Tibial nerve (tissue), 4 donors: ENCODE measurements around the gene ATOH7. TPM values are rescaled to one million over a fixed set of nuclear protein-coding genes. Genes with fewer than 3 reads are reported as not detected.

Source experiments
- DNase-seq, 2 donors: peaks; one replicate each; pipeline ENCODE4 v3.0.0-alpha.2; 2019; ENCODE audit warnings: low spot score in 2 of 2
- H3K27ac ChIP-seq, 4 donors: fragments of 200-600 bp; sonication (generic) in 3 of 4; one replicate each; pipeline ENCODE4 v1.5.1; 2017 to 2019; ENCODE audit warnings: mild to moderate bottlenecking in 1 of 4
- H3K27me3 ChIP-seq, 2 donors: fragments of 200-600 bp; sonication (generic) in 1 of 2; one replicate each; pipeline versions ENCODE4 v1.5.1 to v1.6.0; 2017 to 2019
- H3K36me3 ChIP-seq, 3 donors: fragments of 200-600 bp; sonication (generic); one replicate each; pipeline ENCODE4 v1.5.1; 2018 to 2019
- H3K4me1 ChIP-seq, 4 donors: fragments of 200-600 bp; sonication (generic) in 3 of 4; one replicate each; pipeline ENCODE4 v1.5.1; 2017 to 2019
- H3K4me3 ChIP-seq, 4 donors: fragments of 200-600 bp; sonication (generic) in 3 of 4; one replicate each; pipeline ENCODE4 v1.5.1; 2017 to 2019; ENCODE audit warnings: mild to moderate bottlenecking in 1 of 4, moderate library complexity in 1 of 4
- H3K9me3 ChIP-seq, 4 donors: fragments of 200-600 bp; sonication (generic) in 3 of 4; one replicate each; pipeline ENCODE4 v1.5.1; 2017 to 2019
- EP300 ChIP-seq, 2 donors: sonication (generic); formaldehyde crosslinking; IDR thresholded peaks; one replicate each; pipeline ENCODE4 v1.6.1; 2017; ENCODE audit warnings: antibody characterized with exemption in 2 of 2, mild to moderate bottlenecking in 1 of 2
- POLR2A ChIP-seq, 2 donors: fragments of 450-650 bp; IDR thresholded peaks; one replicate each; pipeline ENCODE4 v1.6.1; 2017; ENCODE audit warnings: antibody characterized with exemption in 2 of 2, mild to moderate bottlenecking in 2 of 2, moderate library complexity in 2 of 2
- WGBS, 2 donors: methylation state at CpG; one replicate each; pipeline ENCODE4 v1.1.5; 2018; 5-methylcytosine and 5-hydroxymethylcytosine counted together
- total RNA-seq, 4 donors: library from RNA; depleted of rRNA; stranded (reverse); fragments of >200 nt; gene quantifications; one replicate each; pipeline ENCODE4 v1.1.0, GENCODE V29; 2016
- TF ChIP-seq, protein P1 (sequence below), 5 experiments: fragments of 200-600 bp in 3 of 5; fragments of 450-650 bp in 2 of 5; sonication (generic) in 3 of 5; IDR thresholded peaks; one replicate each; pipeline ENCODE4 v1.5.1; 2016 to 2019; ENCODE audit warnings: antibody characterized with exemption in 5 of 5, mild to moderate bottlenecking in 3 of 5, moderate library complexity in 2 of 5

Gene ATOH7
- total RNA-seq, 4 donors from 2014 or later = 0.42 TPM; not detected in 3

DNA sequence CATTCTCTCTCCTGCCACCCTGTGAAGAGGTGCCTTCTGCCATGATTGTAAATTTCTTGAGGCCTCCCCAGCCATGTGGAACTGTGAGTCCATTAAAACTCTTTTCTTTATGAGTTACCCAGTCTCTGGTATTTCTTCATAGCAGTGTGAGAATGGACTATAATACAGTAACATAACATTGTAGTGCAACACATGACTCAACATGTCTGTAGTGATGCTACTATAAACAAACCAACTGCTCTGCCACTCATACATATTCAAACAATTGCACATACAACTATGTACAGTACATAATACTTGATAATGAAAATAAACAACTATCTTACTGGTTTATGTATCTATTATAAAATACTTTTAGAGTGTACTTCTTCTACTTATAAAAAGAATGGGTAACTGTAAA lies 7.1 kb downstream of the ATOH7 start:
- H3K4me3 ChIP-seq = no peak overlapping the region
- H3K9me3 ChIP-seq = no peaks in the 10 kb centered on the region
- H3K27me3 ChIP-seq = no peaks in the 10 kb centered on the region
- H3K4me1 ChIP-seq = no peaks in the 10 kb centered on the region
- no peak overlapping the region for H3K27ac ChIP-seq
- H3K36me3 ChIP-seq = no peaks in the 10 kb centered on the region
- DNase-seq = no peak
- no peak for TF ChIP-seq POLR2A (IDR thresholded peaks at IDR 0.05)
- TF ChIP-seq, protein P1, sequence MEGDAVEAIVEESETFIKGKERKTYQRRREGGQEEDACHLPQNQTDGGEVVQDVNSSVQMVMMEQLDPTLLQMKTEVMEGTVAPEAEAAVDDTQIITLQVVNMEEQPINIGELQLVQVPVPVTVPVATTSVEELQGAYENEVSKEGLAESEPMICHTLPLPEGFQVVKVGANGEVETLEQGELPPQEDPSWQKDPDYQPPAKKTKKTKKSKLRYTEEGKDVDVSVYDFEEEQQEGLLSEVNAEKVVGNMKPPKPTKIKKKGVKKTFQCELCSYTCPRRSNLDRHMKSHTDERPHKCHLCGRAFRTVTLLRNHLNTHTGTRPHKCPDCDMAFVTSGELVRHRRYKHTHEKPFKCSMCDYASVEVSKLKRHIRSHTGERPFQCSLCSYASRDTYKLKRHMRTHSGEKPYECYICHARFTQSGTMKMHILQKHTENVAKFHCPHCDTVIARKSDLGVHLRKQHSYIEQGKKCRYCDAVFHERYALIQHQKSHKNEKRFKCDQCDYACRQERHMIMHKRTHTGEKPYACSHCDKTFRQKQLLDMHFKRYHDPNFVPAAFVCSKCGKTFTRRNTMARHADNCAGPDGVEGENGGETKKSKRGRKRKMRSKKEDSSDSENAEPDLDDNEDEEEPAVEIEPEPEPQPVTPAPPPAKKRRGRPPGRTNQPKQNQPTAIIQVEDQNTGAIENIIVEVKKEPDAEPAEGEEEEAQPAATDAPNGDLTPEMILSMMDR (IDR thresholded peaks at IDR 0.05) = no peak
- TF ChIP-seq EP300 (IDR thresholded peaks at IDR 0.05) = no peak

DNA sequence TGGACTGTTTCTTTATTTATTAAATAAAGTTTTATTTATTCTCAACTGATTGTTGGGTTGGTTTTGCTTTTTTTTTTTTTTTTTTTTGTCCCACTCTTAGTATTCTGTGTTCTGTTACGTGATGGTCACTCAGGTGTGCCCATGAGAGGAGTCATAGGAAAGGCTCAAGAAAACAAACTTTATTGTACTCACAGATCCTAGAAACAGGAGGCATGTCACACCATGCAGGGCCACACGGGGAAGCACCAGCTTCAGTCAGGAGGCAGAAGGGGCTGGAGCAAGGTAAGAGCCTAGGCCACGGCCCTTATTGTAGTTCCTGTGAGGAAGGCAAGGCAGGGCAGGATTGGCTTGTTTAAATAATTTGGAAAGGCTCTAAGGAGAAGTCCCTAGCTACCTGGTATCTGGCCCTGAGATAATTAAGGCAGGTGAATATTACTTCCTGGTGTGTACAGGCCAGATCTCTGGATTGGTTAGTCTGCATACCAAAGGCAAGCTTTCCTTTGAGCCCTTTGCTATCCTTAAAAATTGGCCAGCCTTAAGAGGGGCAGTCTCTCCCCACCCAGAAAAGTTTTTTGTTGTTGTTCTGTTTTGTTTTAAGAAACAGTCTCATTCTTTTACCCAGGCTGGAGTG lies 8.3 kb downstream of the ATOH7 start:
- H3K27me3 ChIP-seq = no peaks in the 10 kb centered on the region
- H3K36me3 ChIP-seq = no peaks in the 10 kb centered on the region
- no peak for TF ChIP-seq POLR2A (IDR thresholded peaks at IDR 0.05)
- TF ChIP-seq, protein P1 (IDR thresholded peaks at IDR 0.05) = no peak
- no peak for TF ChIP-seq EP300 (IDR thresholded peaks at IDR 0.05)
- no peaks in the 10 kb centered on the region for H3K4me1 ChIP-seq
- WGBS, 2 donors = 74 to 76% methylated on average over 3 of the region's 3 CpGs
- H3K4me3 ChIP-seq = no peak overlapping the region
- no peak overlapping the region for H3K27ac ChIP-seq
- no peak for DNase-seq
- no peaks in the 10 kb centered on the region for H3K9me3 ChIP-seq

DNA sequence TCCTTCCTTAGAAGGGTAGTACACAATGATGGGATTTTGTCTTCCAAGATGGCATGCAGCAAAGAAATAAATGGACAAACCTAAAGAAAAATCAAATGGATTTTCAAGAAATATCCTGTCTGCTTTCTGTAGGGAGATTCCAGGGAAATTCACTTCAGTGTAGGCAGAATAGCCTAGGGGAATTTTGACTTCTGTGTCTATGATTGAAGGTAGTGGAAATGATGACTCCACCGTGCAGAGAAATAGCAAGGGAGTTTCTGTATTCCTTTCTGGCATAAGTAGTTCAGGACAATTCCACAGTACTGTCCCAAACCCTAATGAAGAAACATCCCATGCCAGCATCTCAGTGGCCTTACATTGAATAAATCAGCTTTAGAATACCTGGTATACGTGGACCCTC lies 9.5 kb downstream of the ATOH7 start:
- H3K36me3 ChIP-seq = no peaks in the 10 kb centered on the region
- TF ChIP-seq, protein P1 (IDR thresholded peaks at IDR 0.05) = no peak
- WGBS, 2 donors = 72 to 82% methylated on average over 2 of the region's 2 CpGs
- no peaks in the 10 kb centered on the region for H3K4me1 ChIP-seq
- DNase-seq = no peak
- no peaks in the 10 kb centered on the region for H3K9me3 ChIP-seq
- no peak overlapping the region for H3K27ac ChIP-seq
- no peak overlapping the region for H3K4me3 ChIP-seq
- no peaks in the 10 kb centered on the region for H3K27me3 ChIP-seq

DNA sequence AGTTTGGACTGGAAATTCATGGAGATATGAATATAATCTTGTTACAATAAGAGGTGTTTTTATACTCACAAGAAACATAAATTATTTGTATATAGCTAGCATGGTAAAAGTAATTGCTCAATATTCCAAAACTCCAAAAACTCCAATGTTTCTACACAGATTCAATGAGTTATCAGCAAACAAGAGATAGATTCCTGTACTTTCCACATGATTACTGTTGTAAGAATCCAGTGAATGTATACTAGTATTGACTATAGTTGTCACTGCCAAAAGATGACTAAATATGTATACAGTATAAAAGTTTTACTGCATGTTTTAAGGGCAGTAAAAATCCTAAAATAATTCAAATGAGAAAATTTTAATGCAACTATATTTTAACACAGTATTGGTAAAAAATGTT lies 10.7 kb downstream of the ATOH7 start:
- no peaks in the 10 kb centered on the region for H3K9me3 ChIP-seq
- TF ChIP-seq, protein P1 (IDR thresholded peaks at IDR 0.05) = no peak
- TF ChIP-seq EP300 (IDR thresholded peaks at IDR 0.05) (no peak), POLR2A (IDR thresholded peaks at IDR 0.05) (no peak)
- H3K4me1 ChIP-seq = no peaks in the 10 kb centered on the region
- no peaks in the 10 kb centered on the region for H3K27me3 ChIP-seq
- no peak overlapping the region for H3K27ac ChIP-seq
- H3K36me3 ChIP-seq = no peaks in the 10 kb centered on the region
- no peak for DNase-seq
- H3K4me3 ChIP-seq = no peak overlapping the region

DNA sequence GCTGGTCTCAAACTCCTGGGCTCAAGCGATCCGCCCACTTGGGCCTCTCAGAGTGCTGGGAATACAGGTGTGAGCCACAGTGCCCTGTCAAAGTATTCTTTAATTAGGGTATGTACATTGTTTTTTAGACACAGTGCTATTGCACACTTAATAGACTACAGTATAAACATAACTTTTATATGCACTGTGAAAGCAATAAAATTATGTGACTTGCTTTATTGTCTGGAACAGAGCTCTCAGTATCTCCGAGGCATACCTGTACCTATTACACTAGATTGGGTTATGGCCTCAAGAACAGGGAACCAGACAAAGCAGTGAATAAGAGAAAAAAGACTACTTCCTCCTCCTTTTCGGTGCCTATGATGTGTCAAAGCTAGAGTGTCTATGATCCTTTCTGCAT lies 13.1 kb downstream of the ATOH7 start:
- TF ChIP-seq EP300 (IDR thresholded peaks at IDR 0.05) (no peak), POLR2A (IDR thresholded peaks at IDR 0.05) (no peak)
- TF ChIP-seq, protein P1 (IDR thresholded peaks at IDR 0.05) = no peak
- no peaks in the 10 kb centered on the region for H3K36me3 ChIP-seq
- 84 to 91% methylated on average over 4 of the region's 4 CpGs for WGBS, 2 donors
- no peaks in the 10 kb centered on the region for H3K27me3 ChIP-seq
- no peak overlapping the region for H3K4me3 ChIP-seq
- H3K9me3 ChIP-seq = no peaks in the 10 kb centered on the region
- no peaks in the 10 kb centered on the region for H3K4me1 ChIP-seq
- no peak overlapping the region for H3K27ac ChIP-seq
- DNase-seq = no peak
